Activated CD8-positive, alpha-beta T cell treated with anti-CD3 and anti-CD28 coated beads for 36 hours (primary cell): ENCODE measurements around the gene KREMEN1. TPM values are rescaled to one million over a fixed set of nuclear protein-coding genes. Genes with fewer than 3 reads are reported as not detected.

Experiments
- ATAC-seq: fragments of 200-7000 bp; cut with Tn5 transposase; one replicate; pipeline ENCODE4 v1.10.0; 2021; ENCODE audit warnings: mild to moderate bottlenecking, moderate library complexity
- CTCF ChIA-PET: fragments of 350-600 bp; sonication (Branson Sonifier 250); formaldehyde crosslinking; loops from one replicate; lab custom pipeline; 2021; ENCODE audit warnings: antibody characterized with exemption; lab: Charles Lee
- POLR2A ChIA-PET: fragments of 350-600 bp; sonication (Branson Sonifier 250); formaldehyde crosslinking; loops from one replicate; lab custom pipeline; 2021; ENCODE audit warnings: antibody characterized with exemption; lab: Charles Lee
- DNase-seq: peaks from one replicate; pipeline ENCODE4 v3.0.0-alpha.2; 2020
- H3K27ac Mint-ChIP-seq: one replicate; pipeline ENCODE4 v1.8.0; 2021; ENCODE audit warnings: mild to moderate bottlenecking, mixed read lengths
- H3K27me3 Mint-ChIP-seq: one replicate; pipeline ENCODE4 v1.8.0; 2021; ENCODE audit warnings: mixed read lengths
- H3K36me3 Mint-ChIP-seq: one replicate; pipeline ENCODE4 v1.8.0; 2021; ENCODE audit warnings: low read depth, mixed read lengths
- H3K4me1 Mint-ChIP-seq: one replicate; pipeline ENCODE4 v1.8.0; 2021; ENCODE audit warnings: low read depth, mixed read lengths
- H3K4me3 Mint-ChIP-seq: one replicate; pipeline ENCODE4 v1.8.0; 2021; ENCODE audit warnings: mild to moderate bottlenecking, moderate library complexity, mixed read lengths
- H3K9me3 Mint-ChIP-seq: one replicate; pipeline ENCODE4 v1.8.0; 2021; ENCODE audit warnings: mixed read lengths
- intact Hi-C: fragments of 100-400 bp; cut with micrococcal nuclease; formaldehyde crosslinking; loops from one replicate; pipeline ENCODE4 v1.10.0; 2022
- total RNA-seq, 2 experiments: library from RNA; stranded (reverse); gene quantifications; one replicate each; pipeline ENCODE4 v1.2.3, GENCODE V29; 2021
- TF ChIP-seq, protein P1 (sequence below): fragments of 200-600 bp; IDR thresholded peaks from one replicate; pipeline ENCODE4 v1.8.0; 2022; ENCODE audit warnings: antibody characterized with exemption, mild to moderate bottlenecking

The KREMEN1 gene
- total RNA-seq, 2 experiments from 2014 or later, result 0.11 to 0.43 TPM

DNA sequence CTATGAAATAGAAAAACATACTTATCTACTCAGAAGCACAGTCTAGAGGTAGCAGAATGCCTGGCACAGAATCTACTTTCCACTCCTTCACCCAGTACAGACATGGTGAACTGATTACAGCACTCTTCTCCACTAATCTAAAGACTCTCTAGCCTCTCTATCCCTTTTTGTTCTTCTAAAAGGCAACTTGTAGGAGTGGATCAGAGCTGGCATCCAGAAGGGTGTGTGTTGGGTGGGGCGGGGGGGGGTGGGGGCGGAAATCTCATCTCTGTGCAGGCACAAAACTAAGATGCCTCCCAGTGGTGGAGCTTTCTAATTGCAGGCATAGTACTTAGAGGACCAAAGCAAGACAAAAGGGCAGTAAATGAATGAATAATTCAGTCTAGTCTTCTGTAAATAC lies 121.3 kb downstream of the KREMEN1 start:
- CTCF ChIA-PET, result interaction anchor here (0.7 to 1.3 kb wide), 2 partner anchors 9 to 52 kb away, joined by 3 read pairs; no protein-coding TSS in a partner anchor
- H3K4me3 Mint-ChIP-seq, result no peak overlapping the region
- TF ChIP-seq, protein P1, sequence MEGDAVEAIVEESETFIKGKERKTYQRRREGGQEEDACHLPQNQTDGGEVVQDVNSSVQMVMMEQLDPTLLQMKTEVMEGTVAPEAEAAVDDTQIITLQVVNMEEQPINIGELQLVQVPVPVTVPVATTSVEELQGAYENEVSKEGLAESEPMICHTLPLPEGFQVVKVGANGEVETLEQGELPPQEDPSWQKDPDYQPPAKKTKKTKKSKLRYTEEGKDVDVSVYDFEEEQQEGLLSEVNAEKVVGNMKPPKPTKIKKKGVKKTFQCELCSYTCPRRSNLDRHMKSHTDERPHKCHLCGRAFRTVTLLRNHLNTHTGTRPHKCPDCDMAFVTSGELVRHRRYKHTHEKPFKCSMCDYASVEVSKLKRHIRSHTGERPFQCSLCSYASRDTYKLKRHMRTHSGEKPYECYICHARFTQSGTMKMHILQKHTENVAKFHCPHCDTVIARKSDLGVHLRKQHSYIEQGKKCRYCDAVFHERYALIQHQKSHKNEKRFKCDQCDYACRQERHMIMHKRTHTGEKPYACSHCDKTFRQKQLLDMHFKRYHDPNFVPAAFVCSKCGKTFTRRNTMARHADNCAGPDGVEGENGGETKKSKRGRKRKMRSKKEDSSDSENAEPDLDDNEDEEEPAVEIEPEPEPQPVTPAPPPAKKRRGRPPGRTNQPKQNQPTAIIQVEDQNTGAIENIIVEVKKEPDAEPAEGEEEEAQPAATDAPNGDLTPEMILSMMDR, result peak; percentile 14
- H3K36me3 Mint-ChIP-seq, result no peaks in the 10 kb centered on the region
- H3K27me3 Mint-ChIP-seq, result peaks cover 7% of the 10 kb centered on the region
- no peaks in the 10 kb centered on the region for H3K4me1 Mint-ChIP-seq
- intact Hi-C loops, result no loop called here
- H3K9me3 Mint-ChIP-seq, result peaks cover 4% of the 10 kb centered on the region
- POLR2A ChIA-PET, result no interaction called here
- H3K27ac Mint-ChIP-seq, result no peak overlapping the region
- ATAC-seq (no peak), DNase-seq (no peak)

DNA sequence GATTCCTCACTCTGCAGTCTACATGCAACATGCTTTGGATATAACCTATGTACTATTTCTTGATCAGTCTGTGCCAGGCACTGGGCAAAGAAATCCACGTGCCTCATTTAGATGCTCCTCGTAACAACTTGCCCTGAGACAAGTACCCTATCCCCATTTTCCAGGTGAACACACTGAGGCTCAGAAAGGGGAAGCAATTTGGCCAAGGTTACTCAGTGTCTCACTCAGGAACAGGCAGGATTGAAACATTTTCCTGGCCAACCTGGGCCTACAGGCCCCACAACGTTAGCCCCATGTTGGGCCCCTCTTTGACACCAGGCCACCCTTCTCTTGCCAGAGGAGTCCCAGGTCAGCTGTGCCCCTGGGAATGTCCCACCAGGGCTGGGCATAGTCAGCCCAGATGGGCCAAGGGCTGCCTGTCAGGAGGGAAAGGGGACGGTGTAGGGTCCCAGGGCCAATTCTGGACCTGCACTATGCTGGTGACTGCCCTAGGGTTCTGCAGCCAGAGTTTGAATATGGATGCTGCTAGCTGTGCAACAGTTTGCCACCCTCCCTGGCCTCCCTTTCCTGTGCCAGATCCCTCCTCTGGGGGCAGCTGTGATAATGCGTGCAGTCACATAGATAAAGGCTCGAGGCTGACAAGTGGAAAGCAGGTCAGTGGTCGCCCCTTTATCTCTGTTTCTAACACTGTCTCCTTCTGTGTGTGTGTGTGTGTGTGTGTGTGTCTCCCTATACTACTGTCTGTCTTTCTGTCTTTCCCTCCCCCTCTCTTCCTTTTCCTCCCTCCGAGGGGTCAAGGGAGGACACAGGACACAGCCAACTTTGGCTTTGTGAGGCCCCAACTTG lies 122.5 kb downstream of the KREMEN1 start:
- intact Hi-C loops, result no loop called here
- no peak for DNase-seq
- ATAC-seq, result no peak
- H3K4me1 Mint-ChIP-seq, result no peaks in the 10 kb centered on the region
- H3K27me3 Mint-ChIP-seq, result peaks cover 13% of the 10 kb centered on the region
- H3K27ac Mint-ChIP-seq, result no peak overlapping the region
- H3K36me3 Mint-ChIP-seq, result no peaks in the 10 kb centered on the region
- TF ChIP-seq, protein P1, result no peak
- POLR2A ChIA-PET, result no interaction called here
- no peak overlapping the region for H3K4me3 Mint-ChIP-seq
- CTCF ChIA-PET, result interaction anchor here (1.3 kb wide), 1 partner anchor 50 kb away, joined by 3 read pairs; no protein-coding TSS in a partner anchor
- H3K9me3 Mint-ChIP-seq, result peaks cover 4% of the 10 kb centered on the region

DNA sequence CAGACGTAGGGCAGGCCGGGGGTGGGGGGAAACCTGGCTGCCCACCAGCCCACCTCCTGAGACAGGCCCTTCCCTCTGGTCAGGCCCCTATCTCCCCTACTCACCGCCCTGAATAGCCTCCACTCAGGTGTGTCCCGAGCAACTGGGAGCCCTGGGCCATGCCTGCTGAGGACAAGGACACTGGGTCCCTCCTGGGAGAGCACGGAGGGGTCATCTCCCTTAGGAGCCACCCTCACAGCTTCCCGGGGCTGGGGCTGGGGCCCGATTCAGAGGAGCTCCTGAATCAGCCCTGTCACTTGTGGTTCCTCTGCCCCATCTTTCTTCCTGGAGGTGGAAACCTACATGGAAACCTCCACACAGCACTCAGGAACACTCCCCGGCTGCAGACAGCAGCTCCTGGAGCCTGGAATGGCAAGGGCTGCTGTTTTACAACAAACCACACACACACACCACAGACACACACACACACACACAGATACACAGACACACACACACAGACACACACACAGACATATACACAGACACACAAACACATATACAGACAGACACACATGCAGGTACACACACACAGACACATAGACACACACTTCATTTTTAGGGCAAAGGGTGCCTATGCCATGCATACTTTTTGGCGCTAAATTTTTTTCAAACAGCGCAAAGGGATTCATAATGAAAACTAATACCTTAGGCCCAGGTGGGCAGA lies 123.3 kb downstream of the KREMEN1 start:
- no peaks in the 10 kb centered on the region for H3K36me3 Mint-ChIP-seq
- ChIA-PET CTCF (interaction anchor here (2.0 kb wide), 1 partner anchor 49 kb away, joined by 5 read pairs; no protein-coding TSS in a partner anchor), POLR2A (no interaction called here)
- DNase-seq (no peak), ATAC-seq (no peak)
- peaks cover 17% of the 10 kb centered on the region for H3K27me3 Mint-ChIP-seq
- no peak overlapping the region for H3K27ac Mint-ChIP-seq
- no peak overlapping the region for H3K4me3 Mint-ChIP-seq
- H3K9me3 Mint-ChIP-seq, result peaks cover 4% of the 10 kb centered on the region
- intact Hi-C loops, result no loop called here
- no peaks in the 10 kb centered on the region for H3K4me1 Mint-ChIP-seq
- TF ChIP-seq, protein P1, result no peak

DNA sequence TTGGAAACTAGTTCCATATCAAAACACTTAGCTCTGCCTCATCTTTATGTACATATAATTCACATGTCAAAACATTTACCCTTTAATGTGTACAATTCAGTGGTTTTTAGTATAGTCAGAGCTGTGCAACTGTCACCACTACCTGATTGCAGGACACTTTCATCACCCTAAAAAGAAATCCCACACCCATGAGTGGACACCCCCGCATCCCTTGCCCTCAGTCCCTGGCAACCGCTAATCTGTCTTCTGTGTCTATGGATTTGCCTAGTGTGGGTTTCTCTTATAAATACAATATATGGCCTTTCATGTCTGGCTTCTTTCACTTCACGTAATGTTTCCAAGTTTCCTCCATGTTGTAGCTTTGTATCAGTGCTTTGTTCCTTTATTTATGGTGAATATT lies 124.3 kb downstream of the KREMEN1 start:
- TF ChIP-seq, protein P1, result no peak
- ChIA-PET POLR2A (no interaction called here), CTCF (interaction anchor here (2.0 kb wide), 1 partner anchor 48 kb away, joined by 5 read pairs; no protein-coding TSS in a partner anchor)
- ATAC-seq, result no peak
- peaks cover 23% of the 10 kb centered on the region for H3K27me3 Mint-ChIP-seq
- DNase-seq, result no peak
- H3K4me3 Mint-ChIP-seq, result no peak overlapping the region
- no peak overlapping the region for H3K27ac Mint-ChIP-seq
- H3K9me3 Mint-ChIP-seq, result peaks cover 4% of the 10 kb centered on the region
- peaks cover 4% of the 10 kb centered on the region for H3K4me1 Mint-ChIP-seq
- H3K36me3 Mint-ChIP-seq, result no peaks in the 10 kb centered on the region
- intact Hi-C loops, result no loop called here
